Left colon (tissue), 2 donors: Measurements from ENCODE around the gene COL15A1. TPM values are rescaled to one million over a fixed set of nuclear protein-coding genes. Genes with fewer than 3 reads are reported as not detected.

ENCODE experiments used
- ATAC-seq: fragments of 200-7000 bp; cut with Tn5 transposase; one replicate; pipeline ENCODE4 v1.9.1; 2020; ENCODE audit warnings: mild to moderate bottlenecking, moderate library complexity
- DNase-seq, 2 donors: peaks; one replicate each; pipeline ENCODE4 v3.0.0-alpha.2; 2020
- intact Hi-C, 2 donors: fragments of 100-400 bp; cut with DNase I in 1 of 2; cut with micrococcal nuclease in 1 of 2; formaldehyde crosslinking; loops; one replicate each; pipeline versions ENCODE4 v1.11.2 to v1.14.0; 2022; cut with DNase I, micrococcal nuclease
- total RNA-seq, 2 donors: library from RNA; stranded (reverse); fragmentation: NEBNext Ultra II Directional; extraction: Animal tissue kit (Norgen Biotek cat#: 25700); gene quantifications; one replicate each; pipeline ENCODE4 v1.2.1, GENCODE V29; 2021
- donor health status: DM: no; HTN: no; CAD: no.
- donor health status: DM: yes; HTN: yes; CAD: no.

The COL15A1 gene
- total RNA-seq, 2 donors from 2014 or later: 2.4 to 9.5 TPM

- ATAC-seq (no peak), DNase-seq (no peak)
- intact Hi-C loops: no loop called here
These were observed 95.9 kb downstream of the COL15A1 start for GRCh38 chr9:99039505-99040182.

DNA sequence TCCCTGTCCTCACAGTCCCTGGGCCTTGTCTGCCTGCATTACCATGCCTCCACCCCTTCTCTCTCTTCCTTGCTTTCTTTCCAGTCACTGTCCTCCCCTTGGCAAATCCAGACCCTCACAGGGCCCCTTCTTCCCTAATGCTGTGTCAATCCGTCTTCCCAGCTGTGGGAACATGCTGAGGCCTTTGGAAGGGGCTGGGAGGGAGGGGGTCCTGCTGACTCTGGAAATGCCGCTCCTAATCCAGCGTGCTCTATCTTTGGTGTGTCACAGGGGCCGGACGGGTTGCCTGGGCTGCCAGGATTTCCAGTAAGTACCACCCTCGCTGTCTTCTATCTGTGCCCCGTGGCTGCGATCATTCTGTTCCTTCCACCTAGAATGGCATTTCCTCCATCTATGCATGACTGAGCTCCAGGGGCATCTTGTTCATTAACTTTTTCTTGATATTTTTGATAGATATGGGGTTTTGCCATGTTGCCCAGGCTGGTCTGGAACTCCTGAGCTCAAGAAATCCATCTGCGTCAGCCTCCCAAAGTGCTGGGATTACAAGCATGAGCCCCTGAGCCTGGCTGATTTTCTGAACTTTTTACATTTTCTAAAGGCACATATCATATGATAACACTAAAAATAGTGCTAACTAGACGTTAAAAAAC, 96.7 kb downstream of the COL15A1 start:
- ATAC-seq (no peak), DNase-seq (no peak)
- intact Hi-C loops: no loop called here

GRCh38 chr9:99040911-99041582, 97.3 kb downstream of the COL15A1 start:
- intact Hi-C loops: no loop called here
- no peak for ATAC-seq
- no peak for DNase-seq

GRCh38 chr9:99041618-99042017, 97.9 kb downstream of the COL15A1 start:
- ATAC-seq: no peak
- intact Hi-C loops: no loop called here

GRCh38 chr9:99042620-99043019, 98.9 kb downstream of the COL15A1 start:
- intact Hi-C loops: no loop called here
- DNase-seq (no peak), ATAC-seq (no peak)

More at GRCh38 chr9:99041618-99042017, 97.9 kb downstream of the COL15A1 start:
- DNase-seq: no peak

- no peak for DNase-seq
- intact Hi-C loops: no loop called here
- no peak for ATAC-seq
These were observed 101.1 kb downstream of the COL15A1 start for GRCh38 chr9:99044827-99045226.

DNA sequence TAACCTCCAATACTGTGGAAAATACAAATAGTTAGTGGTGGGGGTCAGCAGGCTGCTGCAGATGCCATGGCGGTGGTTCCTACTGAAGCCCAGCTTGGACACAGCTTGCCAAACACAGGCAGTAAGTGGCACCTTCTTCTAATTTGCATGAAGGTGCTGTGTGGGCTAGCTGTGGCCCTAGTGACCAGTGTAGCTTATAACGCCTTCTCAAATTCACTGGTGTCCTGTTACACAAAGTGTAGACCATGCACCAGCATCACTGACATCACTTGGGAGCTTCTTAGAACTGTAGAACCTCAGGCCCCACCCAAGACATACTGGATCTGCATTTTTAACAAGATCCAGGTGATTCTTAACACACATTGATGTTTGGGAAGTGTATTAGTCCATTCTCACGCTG, 102.4 kb downstream of the COL15A1 start:
- intact Hi-C loops: no loop called here
- no peak for ATAC-seq
- DNase-seq: no peak

GRCh38 chr9:99046542-99047071, 102.9 kb downstream of the COL15A1 start:
- ATAC-seq (no peak), DNase-seq (no peak)
- intact Hi-C loops: no loop called here

- ATAC-seq: no peak
These were observed 105.5 kb downstream of the COL15A1 start for GRCh38 chr9:99049228-99049627.

DNA sequence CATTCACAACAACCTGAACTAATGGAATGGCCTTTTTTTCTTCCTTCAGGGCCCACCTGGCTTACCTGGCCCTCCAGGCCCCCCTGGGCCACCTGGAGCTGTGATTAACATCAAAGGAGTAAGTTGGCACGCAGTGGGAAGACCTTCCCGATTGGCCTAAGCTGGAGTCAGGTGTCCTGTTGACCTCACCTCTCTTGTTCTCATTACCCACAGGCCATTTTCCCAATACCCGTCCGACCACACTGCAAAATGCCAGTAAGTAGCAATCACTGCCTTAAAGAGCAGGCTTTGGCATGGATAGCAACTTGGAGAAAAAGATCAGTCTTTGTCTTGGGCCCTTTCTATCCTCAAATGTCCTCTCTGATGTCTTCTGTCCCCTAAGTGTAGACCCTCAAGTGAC, 105.9 kb downstream of the COL15A1 start:
- ATAC-seq (no peak), DNase-seq (no peak)
- intact Hi-C loops: no loop called here

More at GRCh38 chr9:99049228-99049627, 105.5 kb downstream of the COL15A1 start:
- DNase-seq: no peak
- intact Hi-C loops: no loop called here

DNA sequence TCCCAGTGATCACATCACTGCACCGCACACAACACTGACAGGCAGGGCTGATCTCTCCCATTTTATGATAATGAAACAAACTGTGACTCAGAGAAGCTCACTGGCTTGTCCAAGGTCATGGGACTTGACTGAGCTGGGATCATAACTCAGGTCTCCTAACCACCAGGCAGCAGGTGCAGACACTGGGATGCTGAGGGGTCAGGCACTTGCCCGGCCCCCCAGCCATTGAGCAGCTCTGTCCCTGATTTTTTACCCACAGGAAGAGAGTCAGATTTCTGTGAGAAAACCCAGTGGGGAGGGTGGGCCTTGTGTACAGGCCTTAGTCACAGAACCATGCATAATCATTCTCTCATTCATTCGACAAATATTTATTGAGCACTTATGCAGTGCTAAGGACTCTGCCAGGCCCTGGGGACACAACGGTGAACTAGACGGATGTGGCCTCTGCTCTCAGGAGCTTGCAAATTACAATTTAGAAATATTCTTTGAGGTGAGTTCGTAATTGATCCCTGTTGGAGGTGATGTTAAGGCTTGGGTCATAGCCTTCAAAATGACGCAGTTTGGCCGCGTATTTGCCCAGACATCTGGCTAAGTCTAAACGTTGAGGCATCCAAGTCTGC, 106.7 kb downstream of the COL15A1 start:
- intact Hi-C loops: no loop called here
- no peak for ATAC-seq
- DNase-seq: no peak

DNA sequence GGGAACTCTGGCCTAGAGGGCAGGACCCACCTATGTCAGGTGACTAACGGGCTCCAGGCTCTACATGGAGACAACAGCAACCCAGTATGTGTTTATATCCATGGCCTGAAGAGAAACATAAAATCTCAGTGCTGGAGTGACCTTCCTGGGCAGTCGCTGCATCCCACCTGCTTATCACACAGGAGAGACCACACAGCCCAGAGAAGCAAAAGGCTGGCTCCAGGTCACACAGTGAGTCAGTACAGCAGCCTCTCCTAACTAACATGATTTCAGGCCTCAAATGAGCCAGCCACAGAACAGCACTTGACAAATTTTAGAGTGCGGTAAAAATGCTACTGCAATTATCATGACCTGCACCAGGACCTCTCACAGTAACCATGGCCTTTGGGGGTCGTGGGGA, 107.2 kb downstream of the COL15A1 start:
- intact Hi-C loops: no loop called here
- no peak for ATAC-seq

DNA sequence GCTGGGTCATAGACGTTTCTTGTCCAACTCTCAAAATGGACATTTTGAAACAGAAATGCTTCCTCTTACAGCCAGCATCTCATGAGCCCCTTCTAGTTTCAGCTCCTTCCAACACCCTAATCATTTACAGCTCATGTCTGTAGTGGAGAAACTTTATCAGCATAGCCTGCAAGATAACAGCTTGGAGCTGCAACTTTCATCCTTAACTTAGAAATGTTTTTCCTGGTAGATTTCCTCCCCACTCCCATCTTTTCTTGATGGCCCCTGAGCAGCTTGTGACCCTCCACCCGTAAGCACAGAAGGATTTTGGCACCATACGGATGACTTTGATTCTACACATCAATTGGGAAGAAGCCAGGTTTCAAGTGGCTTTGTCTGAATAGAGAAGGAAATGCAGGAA, 107.7 kb downstream of the COL15A1 start:
- intact Hi-C loops: no loop called here
- no peak for DNase-seq
- ATAC-seq: no peak

More for the DNA sequence above, 107.2 kb downstream of the COL15A1 start:
- no peak for DNase-seq

GRCh38 chr9:99051851-99052250, 108.1 kb downstream of the COL15A1 start:
- ATAC-seq (no peak), DNase-seq (no peak)
- intact Hi-C loops: no loop called here

- intact Hi-C loops: no loop called here
- ATAC-seq (no peak), DNase-seq (no peak)
These were observed 109.4 kb downstream of the COL15A1 start for GRCh38 chr9:99052815-99053715.

DNA sequence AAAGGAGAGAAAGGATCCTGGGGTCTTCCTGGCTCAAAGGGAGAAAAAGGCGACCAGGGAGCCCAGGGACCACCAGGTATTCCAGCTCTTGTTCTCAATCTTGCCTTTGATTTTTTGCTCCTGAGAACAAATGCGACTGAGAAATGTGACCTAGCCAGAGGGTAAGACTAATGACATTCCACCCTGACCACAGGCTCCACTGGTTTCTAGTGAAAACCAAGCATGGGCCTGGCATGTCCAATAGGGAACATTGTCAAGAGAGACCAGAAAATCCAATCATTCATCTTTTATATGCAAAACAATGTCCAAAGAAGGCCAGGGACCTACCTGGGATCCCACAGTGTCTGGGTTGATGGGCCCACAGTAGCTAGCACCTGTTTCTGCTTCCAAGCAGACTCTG, 110.9 kb downstream of the COL15A1 start:
- intact Hi-C loops: no loop called here
- DNase-seq (no peak), ATAC-seq (no peak)

- no peak for DNase-seq
- ATAC-seq: no peak
- intact Hi-C loops: no loop called here
These were observed 111.7 kb downstream of the COL15A1 start for GRCh38 chr9:99055384-99055783.

GRCh38 chr9:99056186-99056585, 112.5 kb downstream of the COL15A1 start:
- intact Hi-C loops: no loop called here
- ATAC-seq: no peak

More at GRCh38 chr9:99056186-99056585, 112.5 kb downstream of the COL15A1 start:
- DNase-seq: no peak
